WTC11 (cell line): ENCODE results near the gene RS1. TPM values are rescaled to one million over a fixed set of nuclear protein-coding genes. Genes with fewer than 3 reads are reported as not detected.

Source experiments
- ATAC-seq: fragments of 200-7000 bp; cut with Tn5 transposase; 2 replicates; pipeline ENCODE4 v1.10.0; 2021; ENCODE audit warnings: mild to moderate bottlenecking, moderate library complexity
- CTCF ChIA-PET: fragments of 300-600 bp; sonication (Branson Sonifier 250); formaldehyde crosslinking; loops from one replicate; lab custom pipeline; 2021; ENCODE audit warnings: antibody characterized with exemption; lab: Charles Lee
- POLR2A ChIA-PET: fragments of 350-600 bp; sonication (Branson Sonifier 250); formaldehyde crosslinking; loops from one replicate; lab custom pipeline; 2021; ENCODE audit warnings: antibody characterized with exemption; lab: Charles Lee
- DNase-seq: peaks from one replicate; pipeline ENCODE4 v3.0.0; 2021; ENCODE audit warnings: low spot score
- H3K27ac Mint-ChIP-seq: 2 replicates; pipeline ENCODE4 v1.8.0; 2021; ENCODE audit warnings: mixed read lengths
- H3K27me3 Mint-ChIP-seq: 2 replicates; pipeline ENCODE4 v1.8.0; 2021; ENCODE audit warnings: low read depth, mild to moderate bottlenecking, moderate library complexity, mixed read lengths
- H3K36me3 Mint-ChIP-seq: 2 replicates; pipeline ENCODE4 v1.8.0; 2021; ENCODE audit warnings: mixed read lengths
- H3K4me1 Mint-ChIP-seq: 2 replicates; pipeline ENCODE4 v1.8.0; 2022; ENCODE audit warnings: mixed read lengths
- H3K4me3 Mint-ChIP-seq: 2 replicates; pipeline ENCODE4 v1.8.0; 2021; ENCODE audit warnings: mild to moderate bottlenecking, moderate library complexity, mixed read lengths
- H3K9me3 Mint-ChIP-seq: 2 replicates; pipeline ENCODE4 v1.8.0; 2021; ENCODE audit warnings: mixed read lengths
- CDX4 ChIP-seq: fragments of 250-450 bp; sonication (Bioruptor Pico); IDR thresholded peaks from 2 replicates; pipeline ENCODE4 v1.9.0; 2021; ENCODE audit warnings: moderate library complexity, mild to moderate bottlenecking, inconsistent platforms, borderline replicate concordance
- CREB1 ChIP-seq: sonication (generic); formaldehyde crosslinking; IDR thresholded peaks from 2 replicates; pipeline ENCODE4 v1.8.0; 2023; ENCODE audit warnings: mild to moderate bottlenecking, missing genetic modification reagents
- ESRRA ChIP-seq: sonication (generic); formaldehyde crosslinking; IDR thresholded peaks from 2 replicates; pipeline ENCODE4 v1.8.1; 2022; ENCODE audit warnings: mild to moderate bottlenecking, missing genetic modification reagents, borderline replicate concordance
- ETV6 ChIP-seq: sonication (generic); formaldehyde crosslinking; IDR thresholded peaks from 2 replicates; pipeline ENCODE4 v1.8.1; 2022; ENCODE audit warnings: mild to moderate bottlenecking, missing genetic modification reagents
- GABPB1 ChIP-seq: sonication (generic); formaldehyde crosslinking; IDR thresholded peaks from 2 replicates; pipeline ENCODE4 v1.8.1; 2023; ENCODE audit warnings: mild to moderate bottlenecking, missing genetic modification reagents
- GRHL2 ChIP-seq: fragments of 250-450 bp; sonication (Bioruptor Pico); IDR thresholded peaks from 2 replicates; pipeline ENCODE4 v1.8.0; 2022; ENCODE audit warnings: mild to moderate bottlenecking, moderate library complexity; ENCODE audit not compliant: insufficient replicate concordance, severe bottlenecking
- HMGA2 ChIP-seq: fragments of 250-450 bp; sonication (Bioruptor Pico); IDR thresholded peaks from 2 replicates; pipeline ENCODE4 v1.4.0; 2021; ENCODE audit warnings: mild to moderate bottlenecking, moderate library complexity
- JUN ChIP-seq: sonication (generic); formaldehyde crosslinking; IDR thresholded peaks from 2 replicates; pipeline ENCODE4 v1.8.0; 2023; ENCODE audit warnings: mild to moderate bottlenecking, missing genetic modification reagents
- MAX ChIP-seq: sonication (generic); formaldehyde crosslinking; IDR thresholded peaks from 2 replicates; pipeline ENCODE4 v1.8.0; 2022; ENCODE audit warnings: mild to moderate bottlenecking, missing genetic modification reagents
- NR2C2 ChIP-seq: sonication (generic); formaldehyde crosslinking; IDR thresholded peaks from 2 replicates; pipeline ENCODE4 v1.8.0; 2022; ENCODE audit warnings: mild to moderate bottlenecking, missing genetic modification reagents
- PREB ChIP-seq: sonication (generic); formaldehyde crosslinking; IDR thresholded peaks from 2 replicates; pipeline ENCODE4 v1.8.1; 2022; ENCODE audit warnings: mild to moderate bottlenecking, missing genetic modification reagents, moderate library complexity, borderline replicate concordance
- SMAD3 ChIP-seq: sonication (generic); formaldehyde crosslinking; IDR thresholded peaks from 2 replicates; pipeline ENCODE4 v1.8.0; 2022; ENCODE audit warnings: missing genetic modification reagents, mild to moderate bottlenecking, borderline replicate concordance
- SP1 ChIP-seq: sonication (generic); formaldehyde crosslinking; conservative IDR thresholded peaks from 2 replicates; pipeline ENCODE4 v1.8.1; 2022; ENCODE audit warnings: missing genetic modification reagents
- TEAD1 ChIP-seq: sonication (generic); formaldehyde crosslinking; IDR thresholded peaks from 2 replicates; pipeline ENCODE4 v1.8.0; 2022; ENCODE audit warnings: mild to moderate bottlenecking, missing genetic modification reagents
- ZNF281 ChIP-seq: sonication (generic); formaldehyde crosslinking; IDR thresholded peaks from 2 replicates; pipeline ENCODE4 v1.8.0; 2023; ENCODE audit warnings: mild to moderate bottlenecking, missing genetic modification reagents
- ZNF512 ChIP-seq: sonication (generic); formaldehyde crosslinking; IDR thresholded peaks from 2 replicates; pipeline ENCODE4 v1.8.1; 2022; ENCODE audit warnings: missing genetic modification reagents, borderline replicate concordance
- total RNA-seq: library from RNA; stranded (reverse); gene quantifications from 3 replicates; pipeline ENCODE4 v1.2.3, GENCODE V29; 2021

The RS1 gene
- total RNA-seq, 1 experiment from 2014 or later: not detected

GRCh38 chrX:18638398-18638797, 33.5 kb downstream of the RS1 start:
- no peak for ATAC-seq
- no peak overlapping the region for H3K4me3 Mint-ChIP-seq
- H3K9me3 Mint-ChIP-seq: peaks cover 6% of the 10 kb centered on the region
- TF ChIP-seq ZNF281 (CRISPR knock-in tag) (no peak), HMGA2 (CRISPR knock-in tag) (no peak), ETV6 (CRISPR knock-in tag) (no peak), GRHL2 (CRISPR knock-in tag) (no peak), ZNF512 (CRISPR knock-in tag) (no peak), PREB (CRISPR knock-in tag) (no peak)
- DNase-seq: no peak
- H3K4me1 Mint-ChIP-seq: peaks cover 23% of the 10 kb centered on the region
- peaks cover 10% of the 10 kb centered on the region for H3K36me3 Mint-ChIP-seq
- POLR2A ChIA-PET: no interaction called here
- no peaks in the 10 kb centered on the region for H3K27me3 Mint-ChIP-seq
- no peak overlapping the region for H3K27ac Mint-ChIP-seq
- CTCF ChIA-PET: no interaction called here

- Mint-ChIP-seq H3K4me3 (no peak overlapping the region), H3K27me3 (no peaks in the 10 kb centered on the region), H3K4me1 (peaks cover 20% of the 10 kb centered on the region), H3K36me3 (peaks cover 16% of the 10 kb centered on the region), H3K9me3 (peaks cover 6% of the 10 kb centered on the region), H3K27ac (no peak overlapping the region)
- ChIA-PET CTCF (no interaction called here), POLR2A (no interaction called here)
- TF ChIP-seq ESRRA (CRISPR knock-in tag) (no peak), MAX (CRISPR knock-in tag) (no peak), JUN (CRISPR knock-in tag) (no peak), TEAD1 (CRISPR knock-in tag) (no peak), CDX4 (CRISPR knock-in tag) (no peak), GABPB1 (CRISPR knock-in tag) (no peak), NR2C2 (CRISPR knock-in tag) (no peak), SP1 (no peak), CREB1 (CRISPR knock-in tag) (no peak)
- DNase-seq: no peak
- no peak for ATAC-seq
Observed at GRCh38 chrX:18630934-18631333, 41.0 kb downstream of the RS1 start.

GRCh38 chrX:18624599-18624998, 47.3 kb downstream of the RS1 start:
- Mint-ChIP-seq H3K9me3 (no peaks in the 10 kb centered on the region), H3K36me3 (peaks cover 13% of the 10 kb centered on the region), H3K27ac (no peak overlapping the region), H3K27me3 (no peaks in the 10 kb centered on the region), H3K4me3 (no peak overlapping the region), H3K4me1 (no peaks in the 10 kb centered on the region)
- ChIA-PET CTCF (interaction anchor here (0.5 kb wide), 1 partner anchor 382 kb away, joined by 5 read pairs; no protein-coding TSS in a partner anchor), POLR2A (no interaction called here)
- no peak for TF ChIP-seq SMAD3 (CRISPR knock-in tag)
- no peak for DNase-seq
- ATAC-seq: no peak
